Peyer's patch (tissue), 4 donors: ENCODE results near the gene ASIC5. TPM values are rescaled to one million over a fixed set of nuclear protein-coding genes. Genes with fewer than 3 reads are reported as not detected.

Experiments
- DNase-seq, 3 donors: peaks; one replicate each; pipeline ENCODE4 v3.0.0-alpha.2; 2017 to 2019
- H3K27ac ChIP-seq, 4 donors: fragments of 200-600 bp; sonication (generic); one replicate each; pipeline ENCODE4 v1.5.1; 2016 to 2019
- H3K27me3 ChIP-seq, 2 donors: fragments of 200-600 bp; sonication (generic); one replicate each; pipeline ENCODE4 v1.5.1; 2019
- H3K36me3 ChIP-seq, 3 donors: fragments of 200-600 bp; sonication (generic); one replicate each; pipeline ENCODE4 v1.5.1; 2016 to 2019
- H3K4me1 ChIP-seq, 4 donors: fragments of 200-600 bp; sonication (generic); one replicate each; pipeline ENCODE4 v1.5.1; 2016 to 2019
- H3K4me3 ChIP-seq, 4 donors: fragments of 200-600 bp; sonication (generic); 1 replicate in 3 of 4; 2 replicates in 1 of 4; pipeline ENCODE4 v1.5.1; 2016 to 2019; ENCODE audit warnings: mild to moderate bottlenecking in 1 of 4
- H3K9me3 ChIP-seq, 4 donors: fragments of 200-600 bp; sonication (generic); one replicate each; pipeline ENCODE4 v1.5.1; 2016 to 2019; ENCODE audit warnings: mild to moderate bottlenecking in 1 of 4
- POLR2A ChIP-seq, 2 donors: fragments of 450-650 bp; IDR thresholded peaks; one replicate each; pipeline ENCODE4 v1.5.1; 2017; ENCODE audit warnings: antibody characterized with exemption in 2 of 2, mild to moderate bottlenecking in 2 of 2, moderate library complexity in 2 of 2
- total RNA-seq, 4 donors: library from RNA; depleted of rRNA; stranded (reverse); fragments of >200 nt; gene quantifications; one replicate each; pipeline ENCODE4 v1.1.0, GENCODE V29; 2016
- TF ChIP-seq, protein P1 (sequence below), 6 experiments: fragments of 450-650 bp in 4 of 6; fragments of 200-600 bp in 2 of 6; sonication (generic) in 1 of 6; IDR thresholded peaks; one replicate each; pipeline ENCODE4 v1.5.1; 2017 to 2019; ENCODE audit warnings: antibody characterized with exemption in 6 of 6, mild to moderate bottlenecking in 3 of 6, moderate library complexity in 1 of 6

Gene ASIC5
- total RNA-seq, 4 donors from 2014 or later: not detected

DNA sequence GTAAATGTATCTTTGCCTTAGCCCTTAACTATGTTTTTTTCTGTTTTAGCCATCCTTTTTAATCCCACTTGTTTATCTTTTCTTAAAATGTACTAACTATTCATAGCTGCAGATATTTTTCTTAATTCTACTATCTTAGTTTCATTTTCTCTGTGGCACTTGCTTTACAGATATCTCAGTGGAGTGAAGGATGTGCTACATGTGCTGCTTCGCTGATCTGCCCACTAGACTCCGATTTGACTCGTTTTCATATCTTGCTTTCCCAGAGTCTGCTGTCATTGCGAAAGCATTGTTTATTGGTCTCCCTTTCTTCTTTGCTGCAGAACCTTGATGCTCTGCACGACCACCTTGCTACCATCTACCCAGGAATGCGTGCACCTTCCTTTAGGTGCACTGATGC, 76.7 kb downstream of the ASIC5 start:
- no peak overlapping the region for H3K27ac ChIP-seq
- DNase-seq: no peak
- no peaks in the 10 kb centered on the region for H3K27me3 ChIP-seq
- no peaks in the 10 kb centered on the region for H3K9me3 ChIP-seq
- H3K4me1 ChIP-seq: no peaks in the 10 kb centered on the region
- no peak overlapping the region for H3K4me3 ChIP-seq
- no peaks in the 10 kb centered on the region for H3K36me3 ChIP-seq
- TF ChIP-seq, protein P1, sequence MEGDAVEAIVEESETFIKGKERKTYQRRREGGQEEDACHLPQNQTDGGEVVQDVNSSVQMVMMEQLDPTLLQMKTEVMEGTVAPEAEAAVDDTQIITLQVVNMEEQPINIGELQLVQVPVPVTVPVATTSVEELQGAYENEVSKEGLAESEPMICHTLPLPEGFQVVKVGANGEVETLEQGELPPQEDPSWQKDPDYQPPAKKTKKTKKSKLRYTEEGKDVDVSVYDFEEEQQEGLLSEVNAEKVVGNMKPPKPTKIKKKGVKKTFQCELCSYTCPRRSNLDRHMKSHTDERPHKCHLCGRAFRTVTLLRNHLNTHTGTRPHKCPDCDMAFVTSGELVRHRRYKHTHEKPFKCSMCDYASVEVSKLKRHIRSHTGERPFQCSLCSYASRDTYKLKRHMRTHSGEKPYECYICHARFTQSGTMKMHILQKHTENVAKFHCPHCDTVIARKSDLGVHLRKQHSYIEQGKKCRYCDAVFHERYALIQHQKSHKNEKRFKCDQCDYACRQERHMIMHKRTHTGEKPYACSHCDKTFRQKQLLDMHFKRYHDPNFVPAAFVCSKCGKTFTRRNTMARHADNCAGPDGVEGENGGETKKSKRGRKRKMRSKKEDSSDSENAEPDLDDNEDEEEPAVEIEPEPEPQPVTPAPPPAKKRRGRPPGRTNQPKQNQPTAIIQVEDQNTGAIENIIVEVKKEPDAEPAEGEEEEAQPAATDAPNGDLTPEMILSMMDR (IDR thresholded peaks at IDR 0.05): no peak

DNA sequence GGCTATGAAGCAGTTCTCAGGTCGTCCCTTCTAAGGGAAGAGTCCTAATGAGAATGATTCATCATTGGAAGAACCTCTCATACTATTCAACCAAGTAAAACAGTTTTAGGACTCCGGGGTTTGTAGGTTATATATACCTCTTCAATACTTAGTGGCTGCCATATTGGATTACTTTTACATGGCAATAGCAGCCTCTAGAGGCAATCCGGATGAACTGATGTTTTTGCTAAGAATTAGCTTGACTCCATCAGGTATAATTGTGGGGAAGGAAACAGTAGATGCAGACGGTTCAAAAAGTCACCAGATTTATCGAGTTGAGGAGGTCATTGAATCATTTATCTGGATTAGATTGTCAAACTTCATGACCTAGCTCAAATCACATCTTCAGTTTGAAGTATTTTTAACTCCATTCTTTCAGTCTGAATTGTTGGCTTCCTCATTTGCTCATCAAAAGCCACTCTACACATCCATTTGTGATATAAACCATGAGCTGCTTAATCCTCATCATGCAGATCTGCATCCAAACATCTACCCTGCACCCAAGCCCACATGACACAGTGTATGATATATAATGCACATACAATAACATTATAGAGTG, 78.9 kb downstream of the ASIC5 start:
- no peak for DNase-seq
- no peaks in the 10 kb centered on the region for H3K4me1 ChIP-seq
- no peaks in the 10 kb centered on the region for H3K9me3 ChIP-seq
- TF ChIP-seq, protein P1 (IDR thresholded peaks at IDR 0.05): peak in 5 of 6 experiments; percentile 34 to 91 (median 77)
- no peak for TF ChIP-seq POLR2A (IDR thresholded peaks at IDR 0.05)
- no peak overlapping the region for H3K4me3 ChIP-seq
- H3K27me3 ChIP-seq: no peaks in the 10 kb centered on the region
- no peaks in the 10 kb centered on the region for H3K36me3 ChIP-seq
- H3K27ac ChIP-seq: no peak overlapping the region

DNA sequence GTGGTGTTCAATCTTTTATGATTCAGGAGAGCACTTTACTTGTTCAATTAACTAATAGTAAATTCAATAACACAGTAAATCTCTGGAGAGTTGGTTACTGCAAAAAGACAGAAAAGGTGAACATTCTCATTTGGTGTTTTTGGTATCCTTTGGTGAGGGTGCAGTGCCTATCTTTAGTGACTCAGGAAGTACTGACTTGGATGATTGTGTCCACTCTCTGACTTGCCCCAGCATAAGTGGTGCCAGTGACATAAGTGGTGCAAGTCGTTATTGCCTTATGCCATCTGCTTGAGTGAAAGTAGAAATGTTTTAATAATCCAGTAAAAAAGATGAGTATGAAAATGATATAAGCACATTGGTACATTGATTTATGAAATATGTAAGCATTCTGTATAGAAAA, 80.2 kb downstream of the ASIC5 start:
- Histone ChIP-seq H3K9me3 (no peaks in the 10 kb centered on the region), H3K4me3 (no peak overlapping the region), H3K27me3 (no peaks in the 10 kb centered on the region), H3K36me3 (no peaks in the 10 kb centered on the region), H3K4me1 (no peaks in the 10 kb centered on the region), H3K27ac (no peak overlapping the region)
- no peak for DNase-seq
- no peak for TF ChIP-seq POLR2A (IDR thresholded peaks at IDR 0.05)
- TF ChIP-seq, protein P1 (IDR thresholded peaks at IDR 0.05): no peak

DNA sequence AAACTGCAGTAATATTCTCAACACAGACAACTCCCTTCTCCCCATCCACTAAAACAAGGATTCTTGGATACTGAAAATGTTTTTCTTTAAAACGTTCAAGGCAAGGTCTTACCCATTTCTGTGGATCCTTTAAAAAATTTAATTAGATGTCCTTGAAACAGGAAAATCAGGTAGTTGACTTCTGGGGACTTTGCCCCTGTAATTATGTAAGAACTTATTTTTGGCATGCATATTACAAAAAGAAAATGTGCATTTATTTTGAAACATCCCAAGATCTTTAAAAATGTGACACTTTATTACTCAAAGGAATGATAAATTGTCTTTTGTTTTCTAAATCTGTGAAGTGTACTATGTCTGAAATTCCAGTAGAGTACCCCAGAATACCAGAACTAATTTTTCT, 81.4 kb downstream of the ASIC5 start:
- no peak for DNase-seq
- no peaks in the 10 kb centered on the region for H3K9me3 ChIP-seq
- no peaks in the 10 kb centered on the region for H3K4me1 ChIP-seq
- H3K27me3 ChIP-seq: no peaks in the 10 kb centered on the region
- no peak overlapping the region for H3K4me3 ChIP-seq
- no peak overlapping the region for H3K27ac ChIP-seq
- TF ChIP-seq POLR2A (IDR thresholded peaks at IDR 0.05): no peak
- TF ChIP-seq, protein P1 (IDR thresholded peaks at IDR 0.05): no peak
- H3K36me3 ChIP-seq: no peaks in the 10 kb centered on the region

DNA sequence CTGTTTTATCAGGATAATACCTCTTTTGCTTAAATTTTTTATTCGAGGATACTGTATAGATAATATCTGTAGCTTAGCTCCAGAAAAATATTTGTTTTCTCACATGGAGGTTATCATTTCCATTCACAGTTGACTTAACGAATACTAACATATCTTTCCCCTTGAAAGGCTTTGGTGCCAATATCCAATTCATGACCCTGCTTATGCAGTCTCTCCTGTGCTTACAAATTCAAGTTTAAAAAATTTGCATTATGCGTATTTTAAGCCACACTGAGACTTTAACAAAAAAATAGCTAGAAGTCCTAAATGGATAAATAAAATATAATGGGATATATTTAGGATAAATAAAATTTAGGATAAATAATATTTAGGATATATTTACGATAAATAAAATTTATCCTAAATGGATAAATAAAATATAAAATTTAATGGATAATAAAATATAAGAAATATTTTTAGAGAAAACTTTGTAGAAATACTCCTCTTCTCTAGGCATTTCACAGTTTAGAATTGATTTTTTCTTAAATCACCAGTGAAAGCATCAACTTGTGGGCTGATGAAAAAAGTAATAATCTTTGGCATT, 84.7 kb downstream of the ASIC5 start:
- H3K4me1 ChIP-seq: no peaks in the 10 kb centered on the region
- H3K27ac ChIP-seq: no peak overlapping the region
- no peaks in the 10 kb centered on the region for H3K36me3 ChIP-seq
- no peaks in the 10 kb centered on the region for H3K27me3 ChIP-seq
- no peak overlapping the region for H3K4me3 ChIP-seq
- no peaks in the 10 kb centered on the region for H3K9me3 ChIP-seq
- DNase-seq: no peak
- TF ChIP-seq, protein P1 (IDR thresholded peaks at IDR 0.05): no peak
- no peak for TF ChIP-seq POLR2A (IDR thresholded peaks at IDR 0.05)
